Tibial nerve (tissue), 4 donors: ENCODE measurements around the gene SMIM41. TPM values are rescaled to one million over a fixed set of nuclear protein-coding genes. Genes with fewer than 3 reads are reported as not detected.

ENCODE experiments used
- DNase-seq, 2 donors: peaks; one replicate each; pipeline ENCODE4 v3.0.0-alpha.2; 2019; ENCODE audit warnings: low spot score in 2 of 2
- H3K27ac ChIP-seq, 4 donors: fragments of 200-600 bp; sonication (generic) in 3 of 4; one replicate each; pipeline ENCODE4 v1.5.1; 2017 to 2019; ENCODE audit warnings: mild to moderate bottlenecking in 1 of 4
- H3K27me3 ChIP-seq, 2 donors: fragments of 200-600 bp; sonication (generic) in 1 of 2; one replicate each; pipeline versions ENCODE4 v1.5.1 to v1.6.0; 2017 to 2019
- H3K36me3 ChIP-seq, 3 donors: fragments of 200-600 bp; sonication (generic); one replicate each; pipeline ENCODE4 v1.5.1; 2018 to 2019
- H3K4me1 ChIP-seq, 4 donors: fragments of 200-600 bp; sonication (generic) in 3 of 4; one replicate each; pipeline ENCODE4 v1.5.1; 2017 to 2019
- H3K4me3 ChIP-seq, 4 donors: fragments of 200-600 bp; sonication (generic) in 3 of 4; one replicate each; pipeline ENCODE4 v1.5.1; 2017 to 2019; ENCODE audit warnings: mild to moderate bottlenecking in 1 of 4, moderate library complexity in 1 of 4
- H3K9me3 ChIP-seq, 4 donors: fragments of 200-600 bp; sonication (generic) in 3 of 4; one replicate each; pipeline ENCODE4 v1.5.1; 2017 to 2019
- CTCF ChIP-seq, 5 experiments: fragments of 200-600 bp in 3 of 5; fragments of 450-650 bp in 2 of 5; sonication (generic) in 3 of 5; IDR thresholded peaks; one replicate each; pipeline ENCODE4 v1.5.1; 2016 to 2019; ENCODE audit warnings: antibody characterized with exemption in 5 of 5, mild to moderate bottlenecking in 3 of 5, moderate library complexity in 2 of 5
- EP300 ChIP-seq, 2 donors: sonication (generic); formaldehyde crosslinking; IDR thresholded peaks; one replicate each; pipeline ENCODE4 v1.6.1; 2017; ENCODE audit warnings: antibody characterized with exemption in 2 of 2, mild to moderate bottlenecking in 1 of 2
- POLR2A ChIP-seq, 2 donors: fragments of 450-650 bp; IDR thresholded peaks; one replicate each; pipeline ENCODE4 v1.6.1; 2017; ENCODE audit warnings: antibody characterized with exemption in 2 of 2, mild to moderate bottlenecking in 2 of 2, moderate library complexity in 2 of 2
- WGBS, 2 donors: methylation state at CpG; one replicate each; pipeline ENCODE4 v1.1.5; 2018; 5-methylcytosine and 5-hydroxymethylcytosine counted together
- total RNA-seq, 4 donors: library from RNA; depleted of rRNA; stranded (reverse); fragments of >200 nt; gene quantifications; one replicate each; pipeline ENCODE4 v1.1.0, GENCODE V29; 2016

The SMIM41 gene
- total RNA-seq, 4 donors from 2014 or later, result 16.5 to 78.7 (median 39.3) TPM

- DNase-seq, result no peak
- WGBS, 2 donors, result 74 to 79% methylated on average over 20 to 22 of the region's 22 CpGs
- H3K4me3 ChIP-seq, result no peak overlapping the region
- TF ChIP-seq EP300 (IDR thresholded peaks at IDR 0.05) (no peak), POLR2A (IDR thresholded peaks at IDR 0.05) (no peak)
- peaks cover 0 to 20% (median 12%) of the 10 kb centered on the region in 4 donors for H3K4me1 ChIP-seq
- no peaks in the 10 kb centered on the region for H3K9me3 ChIP-seq
- H3K27me3 ChIP-seq, result peaks cover 0 to 5% of the 10 kb centered on the region in 2 donors
- H3K36me3 ChIP-seq, result no peaks in the 10 kb centered on the region
- H3K27ac ChIP-seq, result no peak overlapping the region
Measured at GRCh38 chr12:52086944-52087835, 7.7 kb downstream of the SMIM41 start.

GRCh38 chr12:52087961-52088820 lies 8.7 kb downstream of the SMIM41 start:
- H3K27me3 ChIP-seq, result peaks cover 0 to 5% of the 10 kb centered on the region in 2 donors
- TF ChIP-seq POLR2A (IDR thresholded peaks at IDR 0.05) (no peak), CTCF (IDR thresholded peaks at IDR 0.05) (no peak), EP300 (IDR thresholded peaks at IDR 0.05) (no peak)
- 84 to 88% methylated on average over 20 of the region's 20 CpGs for WGBS, 2 donors

GRCh38 chr12:52089491-52089890 lies 10.0 kb downstream of the SMIM41 start:
- no peak overlapping the region for H3K4me3 ChIP-seq
- H3K36me3 ChIP-seq, result no peaks in the 10 kb centered on the region
- peaks cover 0 to 5% of the 10 kb centered on the region in 2 donors for H3K27me3 ChIP-seq
- peaks cover 0 to 5% (median 0%) of the 10 kb centered on the region in 4 donors for H3K4me1 ChIP-seq
- no peak for TF ChIP-seq POLR2A (IDR thresholded peaks at IDR 0.05)
- TF ChIP-seq CTCF (IDR thresholded peaks at IDR 0.05), result no peak
- TF ChIP-seq EP300 (IDR thresholded peaks at IDR 0.05), result no peak
- 86 to 87% methylated on average over 11 of the region's 11 CpGs for WGBS, 2 donors
- H3K27ac ChIP-seq, result no peak overlapping the region
- DNase-seq, result no peak
- H3K9me3 ChIP-seq, result no peaks in the 10 kb centered on the region

More at GRCh38 chr12:52087961-52088820, 8.7 kb downstream of the SMIM41 start:
- no peak overlapping the region for H3K4me3 ChIP-seq
- H3K36me3 ChIP-seq, result no peaks in the 10 kb centered on the region
- no peak for DNase-seq
- no peaks in the 10 kb centered on the region for H3K9me3 ChIP-seq
- H3K27ac ChIP-seq, result no peak overlapping the region
- H3K4me1 ChIP-seq, result peaks cover 0 to 10% (median 2%) of the 10 kb centered on the region in 4 donors

GRCh38 chr12:52090291-52090690 lies 10.8 kb downstream of the SMIM41 start:
- H3K27ac ChIP-seq, result no peak overlapping the region
- peaks cover 0 to 5% (median 0%) of the 10 kb centered on the region in 4 donors for H3K4me1 ChIP-seq
- no peaks in the 10 kb centered on the region for H3K9me3 ChIP-seq
- WGBS, 2 donors, result 76 to 80% methylated on average over 10 of the region's 10 CpGs
- H3K27me3 ChIP-seq, result peaks cover 0 to 5% of the 10 kb centered on the region in 2 donors
- TF ChIP-seq EP300 (IDR thresholded peaks at IDR 0.05) (no peak), POLR2A (IDR thresholded peaks at IDR 0.05) (no peak), CTCF (IDR thresholded peaks at IDR 0.05) (no peak)
- no peak overlapping the region for H3K4me3 ChIP-seq
- no peak for DNase-seq
- no peaks in the 10 kb centered on the region for H3K36me3 ChIP-seq

GRCh38 chr12:52091061-52091460 lies 11.6 kb downstream of the SMIM41 start:
- 14% methylated on average over 3 of the region's 3 CpGs for WGBS, 2 donors
- H3K27me3 ChIP-seq, result peaks cover 0 to 5% of the 10 kb centered on the region in 2 donors

More at GRCh38 chr12:52091061-52091460, 11.6 kb downstream of the SMIM41 start:
- no peak for DNase-seq
- Histone ChIP-seq H3K4me3 (no peak overlapping the region), H3K9me3 (no peaks in the 10 kb centered on the region), H3K36me3 (no peaks in the 10 kb centered on the region), H3K27ac (no peak overlapping the region), H3K4me1 (peaks cover 0 to 4% (median 0%) of the 10 kb centered on the region in 4 donors)
- TF ChIP-seq CTCF (IDR thresholded peaks at IDR 0.05), result no peak
- no peak for TF ChIP-seq EP300 (IDR thresholded peaks at IDR 0.05)
- no peak for TF ChIP-seq POLR2A (IDR thresholded peaks at IDR 0.05)
